AG09309 (cell line): ENCODE measurements around the gene CNNM2.
"Not testable (repeated sequence)": the region's sequence is repeated elsewhere in the genome, so short reads cannot be mapped to it uniquely, and the experiment has no call there.

Experiments used
- DNase-seq: peaks from one replicate; pipeline ENCODE4 v3.0.0-alpha.2; 2010; ENCODE audit warnings: low read depth
- H3K4me3 ChIP-seq: 2 replicates; pipeline ENCODE4 v1.5.1; 2011; ENCODE audit warnings: mild to moderate bottlenecking, low read depth, low read length, moderate library complexity; ENCODE audit not compliant: control insufficient read depth
- TF ChIP-seq, protein P1 (sequence below): IDR thresholded peaks from 2 replicates; pipeline ENCODE4 v1.5.1; 2011; ENCODE audit warnings: mild to moderate bottlenecking, low read depth, low read length, inconsistent platforms; ENCODE audit not compliant: insufficient read depth, control insufficient read depth; ENCODE audit errors: missing control alignments

CNNM2 gene

DNA sequence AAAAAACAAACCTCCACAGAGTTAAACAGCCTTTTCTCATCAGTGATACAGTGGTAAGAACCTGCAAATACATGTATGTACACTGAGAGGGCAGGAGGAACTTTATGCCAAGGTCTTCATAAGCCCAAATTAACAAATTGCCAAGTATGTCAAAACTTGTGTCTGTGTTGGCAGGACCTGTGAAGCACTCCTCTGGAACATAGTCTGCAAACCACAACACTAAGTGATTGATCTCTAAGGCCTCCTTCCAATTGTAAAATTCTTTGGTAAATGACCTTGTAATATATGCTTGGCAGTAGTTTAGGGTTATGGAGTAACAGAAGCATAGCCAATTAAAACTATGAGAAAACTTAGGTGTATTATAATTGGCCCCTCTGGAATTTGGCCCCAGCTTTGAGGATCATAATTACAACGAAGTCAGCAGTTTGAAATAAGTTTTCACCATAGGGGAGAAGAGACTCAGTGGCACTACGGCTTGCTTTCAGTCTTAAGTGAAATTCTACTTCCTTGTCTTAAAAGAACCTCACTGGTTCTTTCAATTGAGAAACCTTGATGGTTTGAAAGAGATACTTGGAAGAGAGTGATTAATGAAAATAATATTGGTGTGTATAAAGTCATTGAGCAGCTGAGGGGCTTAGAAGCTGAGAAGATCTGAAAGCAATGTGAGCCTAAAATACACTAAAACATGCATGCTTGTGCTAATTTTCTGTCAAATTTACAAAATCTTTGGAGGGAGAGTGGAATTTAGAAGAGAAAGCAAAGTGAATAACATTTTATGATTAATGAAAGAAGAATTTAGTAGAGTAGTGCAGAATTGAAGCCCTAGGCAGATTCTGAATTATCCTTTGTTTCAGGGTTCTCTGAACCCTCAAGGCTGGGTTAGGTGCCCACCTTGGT is 57.6 kb downstream of the CNNM2 start:
- no peak for DNase-seq
- no peak overlapping the region for H3K4me3 ChIP-seq
- TF ChIP-seq, protein P1, sequence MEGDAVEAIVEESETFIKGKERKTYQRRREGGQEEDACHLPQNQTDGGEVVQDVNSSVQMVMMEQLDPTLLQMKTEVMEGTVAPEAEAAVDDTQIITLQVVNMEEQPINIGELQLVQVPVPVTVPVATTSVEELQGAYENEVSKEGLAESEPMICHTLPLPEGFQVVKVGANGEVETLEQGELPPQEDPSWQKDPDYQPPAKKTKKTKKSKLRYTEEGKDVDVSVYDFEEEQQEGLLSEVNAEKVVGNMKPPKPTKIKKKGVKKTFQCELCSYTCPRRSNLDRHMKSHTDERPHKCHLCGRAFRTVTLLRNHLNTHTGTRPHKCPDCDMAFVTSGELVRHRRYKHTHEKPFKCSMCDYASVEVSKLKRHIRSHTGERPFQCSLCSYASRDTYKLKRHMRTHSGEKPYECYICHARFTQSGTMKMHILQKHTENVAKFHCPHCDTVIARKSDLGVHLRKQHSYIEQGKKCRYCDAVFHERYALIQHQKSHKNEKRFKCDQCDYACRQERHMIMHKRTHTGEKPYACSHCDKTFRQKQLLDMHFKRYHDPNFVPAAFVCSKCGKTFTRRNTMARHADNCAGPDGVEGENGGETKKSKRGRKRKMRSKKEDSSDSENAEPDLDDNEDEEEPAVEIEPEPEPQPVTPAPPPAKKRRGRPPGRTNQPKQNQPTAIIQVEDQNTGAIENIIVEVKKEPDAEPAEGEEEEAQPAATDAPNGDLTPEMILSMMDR = no peak

DNA sequence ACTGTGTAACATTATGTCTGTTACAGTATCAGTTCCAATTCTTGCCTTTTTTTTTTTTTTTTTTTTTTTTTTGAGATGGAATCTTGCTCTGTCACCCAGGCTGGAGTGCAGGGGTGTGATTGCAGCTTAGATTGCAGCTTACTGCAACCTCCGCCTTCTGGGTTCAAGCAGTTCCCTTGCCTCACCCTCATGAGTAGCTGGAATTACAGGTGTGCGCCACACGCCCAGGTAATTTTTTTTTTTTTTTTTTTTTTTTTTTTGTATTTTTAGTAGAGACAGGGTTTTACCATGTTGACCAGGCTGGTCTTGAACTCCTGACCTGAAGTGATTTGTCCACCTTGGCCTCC is 58.3 kb downstream of the CNNM2 start:
- H3K4me3 ChIP-seq, DNase-seq: not testable (repeated sequence)

DNA sequence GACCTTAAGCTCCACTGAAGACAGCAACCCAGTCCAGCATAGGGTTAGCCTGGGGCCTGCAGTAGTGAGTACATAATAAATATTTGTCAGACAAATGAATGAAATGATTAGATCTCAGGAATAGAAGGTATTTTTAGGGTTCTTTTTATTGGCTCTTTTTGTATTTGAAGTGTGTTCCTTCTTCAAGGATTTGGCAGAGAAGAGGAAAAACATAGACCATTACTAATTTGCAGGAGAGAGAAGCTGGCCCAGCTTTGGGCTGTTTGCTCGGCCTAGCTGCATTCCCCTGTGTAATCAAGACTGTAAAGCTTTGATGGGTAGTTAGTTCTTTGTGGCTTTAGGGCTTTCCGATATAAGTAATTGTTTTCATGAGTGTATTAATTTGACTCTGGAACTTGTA is 64.2 kb downstream of the CNNM2 start:
- no peak overlapping the region for H3K4me3 ChIP-seq
- no peak for DNase-seq
- TF ChIP-seq, protein P1 = no peak

DNA sequence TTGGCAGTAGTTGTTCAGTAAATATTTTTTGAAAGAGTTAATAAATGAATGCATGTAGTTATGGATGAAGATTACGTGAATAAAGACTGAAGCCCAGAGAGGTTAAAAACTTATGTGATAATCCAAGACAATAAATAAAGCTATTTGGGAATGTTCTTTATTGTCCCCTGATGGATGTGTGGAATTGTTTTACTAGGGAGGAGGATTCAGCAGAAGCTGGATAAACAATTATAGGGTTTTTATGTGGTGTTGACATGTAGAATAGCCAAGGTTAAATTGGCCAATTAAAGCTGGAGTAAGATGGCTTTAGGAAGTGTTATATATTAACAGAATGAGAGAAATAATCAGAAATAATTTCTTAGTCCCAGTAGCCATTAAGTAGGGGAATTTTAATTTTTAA is 66.0 kb downstream of the CNNM2 start:
- no peak for DNase-seq
- no peak overlapping the region for H3K4me3 ChIP-seq
- TF ChIP-seq, protein P1 = no peak

DNA sequence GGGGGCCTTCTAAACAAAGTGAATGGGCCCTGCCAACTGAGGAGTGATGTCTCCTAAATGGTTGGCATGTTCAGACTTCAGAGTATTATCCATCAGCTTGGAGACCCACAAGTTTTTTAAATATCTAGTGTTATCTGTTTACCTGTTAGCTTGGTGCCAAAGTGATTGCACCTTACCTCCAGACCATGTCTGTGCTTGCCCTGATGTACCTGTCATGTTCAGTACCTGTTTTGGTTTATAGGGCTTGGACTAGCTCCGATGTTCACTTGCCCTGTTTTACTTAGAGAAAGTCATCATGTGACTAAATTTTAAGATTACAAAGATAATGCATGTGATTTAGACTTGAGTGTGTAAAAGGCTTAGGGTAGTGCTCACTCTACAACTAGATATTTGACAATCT is 67.7 kb downstream of the CNNM2 start:
- TF ChIP-seq, protein P1 = no peak
- DNase-seq = no peak
- no peak overlapping the region for H3K4me3 ChIP-seq

DNA sequence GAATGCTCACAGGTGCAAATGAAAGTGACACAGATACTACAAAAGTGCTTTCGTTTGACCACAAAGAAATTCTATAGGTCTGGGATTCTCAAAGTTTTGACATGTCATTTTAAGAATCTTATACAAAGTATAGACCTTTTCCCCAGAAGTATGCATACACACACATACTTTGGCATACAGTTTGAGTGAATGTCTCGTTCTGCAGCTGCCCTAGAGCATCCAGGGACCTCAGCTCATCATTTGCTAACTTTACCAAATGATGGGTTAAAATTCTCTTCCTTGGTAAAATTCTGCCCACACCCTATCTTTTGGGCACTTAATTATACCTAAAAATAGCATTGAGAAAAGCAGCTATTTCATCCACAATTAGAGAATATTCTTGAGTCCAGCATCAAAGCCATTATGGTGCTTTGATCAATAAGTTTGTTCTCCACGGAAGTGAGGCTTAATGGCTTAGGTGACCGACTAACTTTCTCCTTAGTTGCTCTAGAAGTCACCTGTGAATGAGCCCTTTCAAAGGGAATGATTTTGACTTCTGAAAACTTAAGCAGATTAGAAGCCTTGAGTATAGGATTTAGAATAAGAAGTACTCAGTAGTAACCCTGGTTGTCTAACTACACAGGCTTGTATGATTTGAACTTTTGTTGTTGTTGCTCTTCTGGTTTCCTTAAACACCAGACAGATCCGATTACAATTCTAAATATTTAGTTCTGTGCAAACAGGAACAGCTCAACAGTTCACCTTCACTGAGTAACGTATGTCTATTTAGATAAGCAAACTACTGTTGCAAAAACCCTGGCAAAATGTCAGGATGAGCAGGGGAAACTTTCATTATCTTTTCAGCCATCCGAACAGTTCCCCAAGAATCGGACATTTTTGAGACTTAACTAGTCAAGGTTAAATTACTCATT is 70.6 kb downstream of the CNNM2 start:
- no peak for DNase-seq
- TF ChIP-seq, protein P1 = no peak
- H3K4me3 ChIP-seq = no peak overlapping the region
